HG02623 (cell line): ENCODE results near the gene SLFN12L.

Source experiments
- ATAC-seq: cut with Tn5 transposase; IDR thresholded peaks from one replicate; pipeline ENCODE4 v1.9.1; 2021; ENCODE audit warnings: moderate library complexity; ENCODE audit not compliant: unreplicated experiment

SLFN12L gene

GRCh38 chr17:35433075-35433894 is 104.2 kb downstream of the SLFN12L start:
- ATAC-seq: no peak

GRCh38 chr17:35432176-35433074 is 105.1 kb downstream of the SLFN12L start, which contains the start of gene SLFN12:
SLFN12 (minus strand) TSS chr17:35432500; CDS start chr17:35423028, 9,472 bp downstream.
- peak; percentile 53 for ATAC-seq

GRCh38 chr17:35429702-35430101 is 107.8 kb downstream of the SLFN12L start:
- ATAC-seq: no peak

GRCh38 chr17:35428229-35428628 is 109.2 kb downstream of the SLFN12L start:
- ATAC-seq: no peak

GRCh38 chr17:35423761-35424160 is 113.7 kb downstream of the SLFN12L start:
- no peak for ATAC-seq
